Measurements from ENCODE around the gene STK11IP.

STK11IP gene

GRCh38 chr2:219622472-219622871, 24.8 kb downstream of the STK11IP start:
- DNase-seq, result no peak

GRCh38 chr2:219624565-219624964, 26.9 kb downstream of the STK11IP start:
- DNase-seq, result no peak

- DNase-seq, result no peak
Measured at GRCh38 chr2:219625179-219625578, 27.5 kb downstream of the STK11IP start.

- DNase-seq, result no peak
Measured at GRCh38 chr2:219626540-219626939, 28.9 kb downstream of the STK11IP start.

- no peak for DNase-seq
Measured at GRCh38 chr2:219627103-219628100, 29.7 kb downstream of the STK11IP start, which contains the start of gene SLC4A3. SLC4A3 (plus strand) TSS chr2:219627630; CDS start chr2:219627993, 363 bp downstream.

- DNase-seq, result no peak
Measured at GRCh38 chr2:219628235-219628985, 30.8 kb downstream of the STK11IP start.

GRCh38 chr2:219628986-219629901, 31.6 kb downstream of the STK11IP start:
- no peak for DNase-seq

- no peak for DNase-seq
Measured at GRCh38 chr2:219629976-219630695, 32.5 kb downstream of the STK11IP start.

GRCh38 chr2:219630770-219631405, 33.2 kb downstream of the STK11IP start:
- no peak for DNase-seq

GRCh38 chr2:219631406-219631891, 33.8 kb downstream of the STK11IP start:
- no peak for DNase-seq

- no peak for DNase-seq
Measured at GRCh38 chr2:219631904-219632759, 34.5 kb downstream of the STK11IP start.

- DNase-seq, result no peak
Measured at GRCh38 chr2:219632760-219633105, 35.1 kb downstream of the STK11IP start.

- DNase-seq, result no peak
Measured at GRCh38 chr2:219633276-219634065, 35.8 kb downstream of the STK11IP start.

GRCh38 chr2:219634171-219634940, 36.7 kb downstream of the STK11IP start:
- DNase-seq, result no peak

GRCh38 chr2:219634951-219635751, 37.5 kb downstream of the STK11IP start:
- no peak for DNase-seq

GRCh38 chr2:219636144-219636915, 38.7 kb downstream of the STK11IP start:
- DNase-seq, result no peak

Measured in NCI-H187 treated with DMSO at 0.1 percent for 48 hours (cell line).